H1 (cell line): ENCODE results near the gene FBN1. TPM values are rescaled to one million over a fixed set of nuclear protein-coding genes. Genes with fewer than 3 reads are reported as not detected.

ENCODE experiments used
- CTCF ChIA-PET: fragments of 300-600 bp; sonication (Branson Sonifier 250); formaldehyde crosslinking; loops from one replicate; lab custom pipeline; 2021; ENCODE audit not compliant: partially characterized antibody; lab: Charles Lee
- POLR2A ChIA-PET: fragments of 300-600 bp; sonication (Branson Sonifier 250); formaldehyde crosslinking; loops from one replicate; lab custom pipeline; 2021; ENCODE audit warnings: inconsistent platforms; ENCODE audit not compliant: partially characterized antibody; lab: Charles Lee
- DNase-seq, 2 experiments: peaks; one replicate each; pipeline versions ENCODE4 v3.0.0 to v3.0.0-alpha.2; 2010 to 2022; ENCODE audit warnings: low spot score in 2 of 2, low read depth in 1 of 2, mixed read lengths in 1 of 2
- FAIRE-seq: peaks from 2 replicates; lab custom pipeline; 2011; peaks lifted over from hg19 to GRCh38; lab: Jason Lieb, UNC
- H2AFZ ChIP-seq: 2 replicates; pipeline ENCODE4 v1.8.1; 2012; ENCODE audit warnings: low read length, inconsistent platforms
- H2AK5ac ChIP-seq: 2 replicates; pipeline ENCODE4 v1.6.1; 2013; ENCODE audit warnings: low read depth, low read length
- H2BK120ac ChIP-seq: replicated peaks from 2 replicates; pipeline ENCODE3; 2013; ENCODE audit warnings: low read depth, low read length, inconsistent platforms
- H2BK12ac ChIP-seq: 2 replicates; pipeline ENCODE4 v1.6.1; 2013; ENCODE audit warnings: low read depth, low read length
- H2BK15ac ChIP-seq: 2 replicates; pipeline ENCODE4 v1.6.1; 2013; ENCODE audit warnings: low read length
- H2BK20ac ChIP-seq: 2 replicates; pipeline ENCODE4 v1.6.1; 2013; ENCODE audit warnings: low read length
- H2BK5ac ChIP-seq: 2 replicates; pipeline ENCODE4 v1.6.1; 2013; ENCODE audit warnings: low read depth, low read length
- H3K14ac ChIP-seq: 2 replicates; pipeline ENCODE4 v1.6.1; 2013; ENCODE audit warnings: inconsistent platforms; ENCODE audit not compliant: insufficient read length
- H3K18ac ChIP-seq: 2 replicates; pipeline ENCODE4 v1.6.1; 2013; ENCODE audit warnings: low read length; ENCODE audit errors: extremely low read depth
- H3K23ac ChIP-seq: 2 replicates; pipeline ENCODE4 v1.6.1; 2013; ENCODE audit warnings: inconsistent platforms; ENCODE audit not compliant: insufficient read length
- H3K23me2 ChIP-seq: 2 replicates; pipeline ENCODE4 v1.6.1; 2013; ENCODE audit warnings: low read depth, low read length
- H3K27ac ChIP-seq: 2 replicates; pipeline ENCODE4 v1.6.1; 2011; ENCODE audit warnings: low read depth, low read length, inconsistent platforms
- H3K27me3 ChIP-seq, 4 experiments: replicated peaks in 1 of 4; 1 replicate in 1 of 4; 2 replicates in 3 of 4; pipeline versions ENCODE4 v1.6.1 to v1.8.1; 2011 to 2013; ENCODE audit warnings: low read length in 3 of 4, mild to moderate bottlenecking in 3 of 4, inconsistent platforms in 2 of 4, mixed read lengths in 2 of 4, moderate library complexity in 1 of 4; ENCODE audit not compliant: control insufficient read depth in 3 of 4, insufficient read depth in 3 of 4; ENCODE audit errors: extremely low read depth in 1 of 4
- H3K36me3 ChIP-seq, 4 experiments: 2 replicates each; pipeline versions ENCODE4 v1.6.1 to v1.8.1; 2011 to 2013; ENCODE audit warnings: mild to moderate bottlenecking in 4 of 4, low read length in 3 of 4, moderate library complexity in 2 of 4, control low read depth in 1 of 4, inconsistent platforms in 1 of 4; ENCODE audit not compliant: insufficient read depth in 4 of 4, control insufficient read depth in 2 of 4
- H3K4ac ChIP-seq: replicated peaks from 2 replicates; pipeline ENCODE3; 2013; ENCODE audit warnings: low read length, low read depth, mixed read lengths, inconsistent platforms; ENCODE audit not compliant: insufficient read length
- H3K4me1 ChIP-seq, 4 experiments: replicated peaks in 1 of 4; 1 replicate in 1 of 4; 2 replicates in 3 of 4; pipeline versions ENCODE4 v1.6.1 to v1.8.1; 2011 to 2013; ENCODE audit warnings: low read length in 3 of 4, inconsistent platforms in 2 of 4, mixed read lengths in 1 of 4; ENCODE audit not compliant: insufficient read depth in 4 of 4, control insufficient read depth in 3 of 4
- H3K4me2 ChIP-seq, 2 experiments: 2 replicates each; pipeline versions ENCODE4 v1.6.1 to v1.8.1; 2011 to 2013; ENCODE audit warnings: low read depth in 2 of 2, low read length in 2 of 2, control low read depth in 1 of 2, inconsistent platforms in 1 of 2, mild to moderate bottlenecking in 1 of 2; ENCODE audit not compliant: insufficient read depth in 1 of 2
- H3K4me3 ChIP-seq, 4 experiments: fragments of 200-600, 300-600 bp in 1 of 4; sonication (generic), shearing (Covaris generic), sonication (Bioruptor Twin) in 1 of 4; 2 replicates each; pipeline versions ENCODE4 v1.5.1 to v1.8.1; 2011 to 2016; ENCODE audit warnings: low read length in 4 of 4, low read depth in 3 of 4, control low read depth in 2 of 4, inconsistent platforms in 2 of 4, mild to moderate bottlenecking in 2 of 4, mixed read lengths in 1 of 4, moderate library complexity in 1 of 4; ENCODE audit not compliant: insufficient read depth in 2 of 4; ENCODE audit errors: extremely low read depth in 1 of 4
- H3K56ac ChIP-seq: replicated peaks from 2 replicates; pipeline ENCODE3; 2013; ENCODE audit warnings: low read depth, mild to moderate bottlenecking, mixed read lengths, low read length, inconsistent platforms; ENCODE audit not compliant: insufficient read length
- H3K79me1 ChIP-seq: 2 replicates; pipeline ENCODE4 v1.6.1; 2013; ENCODE audit warnings: low read depth, low read length, control low read depth
- H3K79me2 ChIP-seq, 2 experiments: 2 replicates each; pipeline versions ENCODE4 v1.6.1 to v1.8.1; 2012 to 2013; ENCODE audit warnings: low read length in 2 of 2, mild to moderate bottlenecking in 2 of 2, inconsistent platforms in 1 of 2; ENCODE audit not compliant: insufficient read depth in 2 of 2, control insufficient read depth in 1 of 2
- H3K9ac ChIP-seq, 4 experiments: replicated peaks in 1 of 4; 1 replicate in 1 of 4; 2 replicates in 3 of 4; pipeline versions ENCODE4 v1.6.1 to v1.8.1; 2011 to 2013; ENCODE audit warnings: low read depth in 3 of 4, low read length in 3 of 4, control low read depth in 2 of 4, mild to moderate bottlenecking in 2 of 4, moderate library complexity in 2 of 4, inconsistent platforms in 1 of 4; ENCODE audit errors: extremely low read depth in 1 of 4
- H3K9me3 ChIP-seq, 2 experiments: 2 replicates each; pipeline versions ENCODE4 v1.6.1 to v1.8.1; 2012 to 2013; ENCODE audit warnings: mild to moderate bottlenecking in 2 of 2, moderate library complexity in 2 of 2, control low read depth in 1 of 2, inconsistent platforms in 1 of 2, low read depth in 1 of 2, low read length in 1 of 2, mixed read lengths in 1 of 2; ENCODE audit not compliant: insufficient read depth in 2 of 2
- H4K20me1 ChIP-seq, 2 experiments: replicated peaks in 1 of 2; 2 replicates each; pipeline versions ENCODE3 to v1.8.1; 2011 to 2013; ENCODE audit warnings: inconsistent platforms in 2 of 2, low read length in 2 of 2, mild to moderate bottlenecking in 1 of 2; ENCODE audit not compliant: insufficient read depth in 2 of 2, control insufficient read depth in 1 of 2
- H4K5ac ChIP-seq: 2 replicates; pipeline ENCODE4 v1.6.1; 2013; ENCODE audit warnings: low read length, low read depth, mixed read lengths, inconsistent platforms; ENCODE audit not compliant: insufficient read length
- H4K8ac ChIP-seq: 2 replicates; pipeline ENCODE4 v1.8.0; 2013; ENCODE audit warnings: mild to moderate bottlenecking, moderate library complexity, low read length, inconsistent platforms; ENCODE audit not compliant: insufficient read depth; ENCODE audit errors: extremely low read depth
- H4K91ac ChIP-seq: replicated peaks from 2 replicates; pipeline ENCODE3; 2013; ENCODE audit warnings: low read length, mixed read lengths, inconsistent platforms; ENCODE audit not compliant: insufficient read length
- ATF3 ChIP-seq: IDR thresholded peaks from 2 replicates; pipeline ENCODE4 v1.6.1; 2011; ENCODE audit warnings: low read depth, mild to moderate bottlenecking, low read length; ENCODE audit not compliant: insufficient read depth
- BCL11A ChIP-seq, 2 experiments: IDR thresholded peaks; one replicate each; pipeline ENCODE4 v1.6.1; 2011; ENCODE audit warnings: low read depth in 2 of 2, low read length in 2 of 2, mild to moderate bottlenecking in 2 of 2
- BRCA1 ChIP-seq: IDR thresholded peaks from 2 replicates; pipeline ENCODE4 v1.6.1; 2012; ENCODE audit warnings: low read depth, low read length, improper control_type of control experiment
- E2F6 ChIP-seq: IDR thresholded peaks from 2 replicates; pipeline ENCODE4 v1.6.1; 2012; ENCODE audit warnings: inconsistent platforms
- EP300 ChIP-seq, 2 experiments: IDR thresholded peaks; 1 replicate in 1 of 2; 2 replicates in 1 of 2; pipeline ENCODE4 v1.6.1; 2011 to 2012; ENCODE audit warnings: low read depth in 2 of 2, low read length in 2 of 2, mild to moderate bottlenecking in 2 of 2, borderline replicate concordance in 1 of 2, inconsistent platforms in 1 of 2, moderate library complexity in 1 of 2
- KDM5A ChIP-seq: fragments of 200-600 bp; IDR thresholded peaks from 2 replicates; pipeline ENCODE4 v1.7.1; 2012; ENCODE audit warnings: mild to moderate bottlenecking, low read length, inconsistent platforms, mixed read lengths
- MAX ChIP-seq: IDR thresholded peaks from 2 replicates; pipeline ENCODE4 v1.6.1; 2012; ENCODE audit warnings: inconsistent platforms
- RBBP5 ChIP-seq: IDR thresholded peaks from 2 replicates; pipeline ENCODE4 v1.7.1; 2012; ENCODE audit warnings: low read depth, mild to moderate bottlenecking, inconsistent platforms, low read length, moderate library complexity, borderline replicate concordance
- SIN3A ChIP-seq, 2 experiments: IDR thresholded peaks in 1 of 2; conservative IDR thresholded peaks in 1 of 2; 2 replicates each; pipeline ENCODE4 v1.6.1; 2011 to 2012; ENCODE audit warnings: low read length in 2 of 2, improper control_type of control experiment in 1 of 2, low read depth in 1 of 2, mild to moderate bottlenecking in 1 of 2
- SIX5 ChIP-seq: IDR thresholded peaks from 2 replicates; pipeline ENCODE4 v1.6.1; 2011; ENCODE audit warnings: mild to moderate bottlenecking, low read depth, low read length
- SUZ12 ChIP-seq: fragments of 200-600 bp; sonication (generic); IDR thresholded peaks from 2 replicates; pipeline ENCODE4 v1.6.1; 2012; ENCODE audit warnings: mild to moderate bottlenecking, inconsistent platforms, low read length, moderate library complexity, mixed read lengths
- YY1 ChIP-seq: IDR thresholded peaks from 2 replicates; pipeline ENCODE4 v1.6.1; 2011; ENCODE audit warnings: low read depth, mild to moderate bottlenecking, low read length
- WGBS, 2 experiments: shearing (Covaris generic) in 1 of 2; methylation state at CpG; one replicate each; pipeline versions ENCODE4 v1.1.6 to v1.1.7; 2013 to 2015; ENCODE audit warnings: low lambda C conversion rate in 2 of 2, mixed read lengths in 2 of 2, inconsistent platforms in 1 of 2, low coverage in 1 of 2, missing lambda C conversion rate in 1 of 2; ENCODE audit not compliant: insufficient replicate concordance in 2 of 2, insufficient coverage in 1 of 2, insufficient read length in 1 of 2; ENCODE audit errors: extremely low coverage in 1 of 2, missing lambda C conversion rate in 1 of 2; 5-methylcytosine and 5-hydroxymethylcytosine counted together
- polyA plus RNA-seq, 7 experiments: library from polyadenylated mRNA; depleted of rRNA in 3 of 7; stranded (reverse) in 5 of 7; unstranded in 2 of 7; fragments of >200 nt in 5 of 7; fragments of 200-250 nt in 2 of 7; gene quantifications; 1 replicate in 5 of 7; 2 replicates in 1 of 7; 4 replicates in 1 of 7; pipeline versions ENCODE4 v1.2.1 to v1.2.3, GENCODE V29; 2011 to 2013; ENCODE audit warnings: missing spikeins in 2 of 7, mixed read lengths in 2 of 7
- total RNA-seq: library from RNA; stranded (reverse); fragmentation: NEBNext Ultra II Directional; extraction: Animal tissue kit (Norgen Biotek cat#: 25700); gene quantifications from 2 replicates; pipeline ENCODE4 v1.2.1, GENCODE V29; 2021

FBN1 gene
- total and polyA plus RNA-seq, 2 of the 8 experiments (the other 6 are each of a cell fraction or from before 2014, with no cell fraction given) = 3.0 to 4.0 TPM

- H3K4me1 ChIP-seq = no peaks in the 10 kb centered on the region
- no peaks in the 10 kb centered on the region for H3K79me1 ChIP-seq
- H2BK20ac ChIP-seq = no peak overlapping the region
- no peak overlapping the region for H2BK5ac ChIP-seq
- no peak overlapping the region for H4K5ac ChIP-seq
- no peak overlapping the region for H2BK15ac ChIP-seq
- no peak overlapping the region for H3K18ac ChIP-seq
- no peaks in the 10 kb centered on the region for H3K9me3 ChIP-seq
- H3K23me2 ChIP-seq = no peaks in the 10 kb centered on the region; the same call in 1 of the 2 replicates
- 91% methylated on average over 3 of the region's 3 CpGs; no CpG with 5 or more reads in 1 of the 2 experiments for WGBS, 2 experiments
- H4K8ac ChIP-seq = no peak overlapping the region
- no peak for DNase-seq
- POLR2A ChIA-PET = no interaction called here
- no peak overlapping the region for H2BK12ac ChIP-seq
- no peak overlapping the region for H3K23ac ChIP-seq
- no peak overlapping the region for H3K27ac ChIP-seq
- H3K4me2 ChIP-seq = no peak overlapping the region
- no peaks in the 10 kb centered on the region for H3K36me3 ChIP-seq
- no peak overlapping the region for H3K4me3 ChIP-seq
- H2BK120ac ChIP-seq = no peak overlapping the region
- H3K4ac ChIP-seq = no peak overlapping the region
- H3K14ac ChIP-seq = no peak overlapping the region
- no peak overlapping the region for H4K91ac ChIP-seq
- H3K9ac ChIP-seq = no peak overlapping the region
- no peak for FAIRE-seq
- no peak overlapping the region for H3K56ac ChIP-seq
- H3K79me2 ChIP-seq = no peaks in the 10 kb centered on the region
- H4K20me1 ChIP-seq = no peaks in the 10 kb centered on the region
- H3K27me3 ChIP-seq = no peaks in the 10 kb centered on the region; a peak in 1 of 7 replicates
- H2AFZ ChIP-seq = no peak overlapping the region
- CTCF ChIA-PET = interaction anchor here (0.8 to 1.4 kb wide), 3 partner anchors 12 to 125 kb away, joined by 3 to 4 read pairs (median 3); no protein-coding TSS in a partner anchor
- H2AK5ac ChIP-seq = no peak overlapping the region
- TF ChIP-seq BCL11A (IDR thresholded peaks at IDR 0.05; ENCODE audit: low read depth in 2 of 2, low read length in 2 of 2) (no peak), BRCA1 (no peak), EP300 (IDR thresholded peaks at IDR 0.05; ENCODE audit: borderline replicate concordance in 1 of 2, low read depth in 2 of 2, low read length in 2 of 2) (no peak), SIX5 (no peak), ATF3 (no peak), SUZ12 (no peak), YY1 (no peak), E2F6 (no peak), MAX (no peak), SIN3A (conservative IDR thresholded peaks at IDR 0.05 in 1 of 2, IDR thresholded peaks at IDR 0.05 in 1 of 2; ENCODE audit: low read depth in 1 of 2, low read length in 2 of 2) (no peak), RBBP5 (no peak), KDM5A (no peak)
Measured at GRCh38 chr15:48536681-48537091, 108.8 kb downstream of the FBN1 start.
